OCI-LY7 (cell line): ENCODE measurements around the gene MAN1B1. TPM values are rescaled to one million over a fixed set of nuclear protein-coding genes. Genes with fewer than 3 reads are reported as not detected.
"Not testable (repeated sequence)": the region's sequence is repeated elsewhere in the genome, so short reads cannot be mapped to it uniquely, and the experiment has no call there.

Source experiments
- BruUV-seq: library from RNA; stranded (reverse); fragments of 400-500 nt; replicated peaks from 2 replicates; lab custom pipeline; 2021; lab: Mats Ljungman, UMichigan
- CTCF ChIA-PET: fragments of 300-600 bp; sonication (Branson Sonifier 250); formaldehyde crosslinking; loops from one replicate; lab custom pipeline; 2022; ENCODE audit warnings: antibody characterized with exemption; ENCODE audit not compliant: unreplicated experiment; lab: Charles Lee
- POLR2A ChIA-PET: fragments of 300-600 bp; sonication (Branson Sonifier 250); formaldehyde crosslinking; loops from one replicate; lab custom pipeline; 2022; ENCODE audit warnings: antibody characterized with exemption; lab: Charles Lee
- DNase-seq: peaks from one replicate; pipeline ENCODE4 v3.0.0-alpha.2; 2015; ENCODE audit warnings: low spot score
- H2AFZ ChIP-seq: fragments of 200-600 bp; sonication (generic), shearing (Covaris generic); 2 replicates; pipeline ENCODE4 v1.6.1; 2014; ENCODE audit warnings: mild to moderate bottlenecking, antibody characterized with exemption, low read length, moderate library complexity
- H3K27ac ChIP-seq: fragments of 200-600 bp; sonication (generic); 2 replicates; pipeline ENCODE4 v1.5.1; 2014; ENCODE audit warnings: mixed run types, low read depth, mild to moderate bottlenecking, moderate library complexity, low read length, inconsistent platforms; ENCODE audit not compliant: poor library complexity, severe bottlenecking
- H3K36me3 ChIP-seq: fragments of 200-600 bp; sonication (generic); 2 replicates; pipeline ENCODE4 v1.6.1; 2014; ENCODE audit warnings: mild to moderate bottlenecking, antibody characterized with exemption, low read length, moderate library complexity, mixed read lengths; ENCODE audit not compliant: insufficient read depth
- H3K4me1 ChIP-seq: fragments of 200-600 bp; sonication (generic); 2 replicates; pipeline ENCODE4 v1.5.1; 2014; ENCODE audit warnings: mild to moderate bottlenecking, low read length; ENCODE audit not compliant: insufficient read depth, poor library complexity, severe bottlenecking
- H3K4me2 ChIP-seq: fragments of 200-600 bp; sonication (generic); 2 replicates; pipeline ENCODE4 v1.6.1; 2014; ENCODE audit warnings: mild to moderate bottlenecking, low read length
- H3K4me3 ChIP-seq: fragments of 200-600 bp; sonication (generic); 2 replicates; pipeline ENCODE4 v1.5.1; 2014; ENCODE audit warnings: mild to moderate bottlenecking, low read depth, low read length; ENCODE audit not compliant: poor library complexity, severe bottlenecking
- H3K79me2 ChIP-seq: fragments of 200-600 bp; sonication (generic); 2 replicates; pipeline ENCODE4 v1.6.1; 2016; ENCODE audit warnings: low read depth, mild to moderate bottlenecking, low read length, moderate library complexity, mixed read lengths; ENCODE audit not compliant: insufficient read depth
- H3K9me2 ChIP-seq: fragments of 200-600 bp; sonication (generic); 2 replicates; pipeline ENCODE4 v1.6.1; 2016; ENCODE audit warnings: mild to moderate bottlenecking, low read length, mixed read lengths; ENCODE audit not compliant: insufficient read depth
- H3K9me3 ChIP-seq: fragments of 200-600 bp; sonication (generic); 2 replicates; pipeline ENCODE4 v1.6.1; 2014; ENCODE audit warnings: mild to moderate bottlenecking, mixed run types, low read length, mixed read lengths
- H4K20me1 ChIP-seq: fragments of 200-600 bp; sonication (generic); 2 replicates; pipeline ENCODE4 v1.6.1; 2014; ENCODE audit warnings: mild to moderate bottlenecking, antibody characterized with exemption, low read length, moderate library complexity, mixed read lengths; ENCODE audit not compliant: insufficient read depth
- CTCF ChIP-seq: fragments of 200-600 bp; sonication (generic); conservative IDR thresholded peaks from 2 replicates; pipeline ENCODE4 v1.5.1; 2014; ENCODE audit warnings: mild to moderate bottlenecking, antibody characterized with exemption, low read length, moderate library complexity, mixed read lengths
- EZH2phosphoT487 ChIP-seq: fragments of 200-600 bp; sonication (generic); IDR thresholded peaks from 2 replicates; pipeline ENCODE4 v1.6.1; 2018; ENCODE audit warnings: low read depth, borderline replicate concordance, mild to moderate bottlenecking, mixed run types, antibody characterized with exemption, low read length, moderate library complexity, mixed read lengths
- intact Hi-C: fragments of 100-400 bp; cut with micrococcal nuclease; formaldehyde crosslinking; loops from one replicate; pipeline ENCODE4 v1.10.0; 2022; ENCODE audit not compliant: unreplicated experiment
- total RNA-seq, 2 experiments: library from RNA; depleted of rRNA in 1 of 2; stranded (reverse); fragments of >200 nt in 1 of 2; shearing (Covaris generic) in 1 of 2; gene quantifications; 2 replicates each; pipeline ENCODE4 v1.2.3, GENCODE V29; 2014 to 2022

The MAN1B1 gene
- total RNA-seq, 2 experiments from 2014 or later, result 32.7 to 43.4 TPM

- no peak overlapping the region for H3K4me3 ChIP-seq
- CTCF ChIA-PET, result interaction anchor here (0.6 kb wide), 1 partner anchor 15 kb away, joined by 3 read pairs; no protein-coding TSS in a partner anchor
- peaks cover 43% of the 10 kb centered on the region for H3K4me1 ChIP-seq
- H3K27ac ChIP-seq, result no peak overlapping the region
- no peak overlapping the region for H3K4me2 ChIP-seq
- no peaks in the 10 kb centered on the region for H3K9me3 ChIP-seq
- H3K36me3 ChIP-seq, result no peaks in the 10 kb centered on the region
- H2AFZ ChIP-seq, result no peak overlapping the region
- POLR2A ChIA-PET, result interaction anchor here (0.7 kb wide), 1 partner anchor 321 kb away, joined by 4 read pairs; no protein-coding TSS in a partner anchor
- H3K9me2 ChIP-seq, result no peaks in the 10 kb centered on the region
- intact Hi-C loops, result no loop called here
- DNase-seq, result no peak
- H3K79me2 ChIP-seq, result peaks cover 11% of the 10 kb centered on the region; the same call in 1 of the 2 replicates
- no peaks in the 10 kb centered on the region for H4K20me1 ChIP-seq
- TF ChIP-seq CTCF, result no peak
- no peak for TF ChIP-seq EZH2phosphoT487
- BruUV-seq, result no TSS peak
Measured at GRCh38 chr9:137134191-137134590, 47.4 kb downstream of the MAN1B1 start.

- H3K79me2 ChIP-seq, H3K36me3 ChIP-seq, CTCF ChIA-PET, H3K9me2 ChIP-seq, H2AFZ ChIP-seq, BruUV-seq, H3K9me3 ChIP-seq, H3K4me2 ChIP-seq, H3K27ac ChIP-seq, H4K20me1 ChIP-seq, DNase-seq, H3K4me3 ChIP-seq, intact Hi-C loops: not testable (repeated sequence)
- H3K4me1 ChIP-seq, result peaks cover 43% of the 10 kb centered on the region
- POLR2A ChIA-PET, result interaction anchor here (0.7 to 1.4 kb wide), 2 partner anchors 16 to 142 kb away, joined by 3 to 9 read pairs; no protein-coding TSS in a partner anchor
Measured at GRCh38 chr9:137135154-137135553, 48.4 kb downstream of the MAN1B1 start.

GRCh38 chr9:137136261-137136880, 49.6 kb downstream of the MAN1B1 start:
- H3K4me1 ChIP-seq, result peaks cover 33% of the 10 kb centered on the region
- H3K27ac ChIP-seq, result no peak overlapping the region
- H2AFZ ChIP-seq, result no peak overlapping the region
- TF ChIP-seq EZH2phosphoT487 (no peak), CTCF (no peak)
- no peak for DNase-seq
- no peaks in the 10 kb centered on the region for H3K79me2 ChIP-seq
- no TSS peak for BruUV-seq
- H3K4me2 ChIP-seq, result no peak overlapping the region; the same call in 1 of the 2 replicates
- H4K20me1 ChIP-seq, result no peaks in the 10 kb centered on the region
- ChIA-PET POLR2A (no interaction called here), CTCF (interaction anchor here (0.6 to 0.7 kb wide), 2 partner anchors 32 to 105 kb away, joined by 3 read pairs; partner anchors contain the start of gene TUBB4B)
- H3K9me2 ChIP-seq, result no peaks in the 10 kb centered on the region
- H3K36me3 ChIP-seq, result no peaks in the 10 kb centered on the region
- H3K9me3 ChIP-seq, result no peaks in the 10 kb centered on the region
- intact Hi-C loops, result no loop called here
- H3K4me3 ChIP-seq, result no peak overlapping the region
